CD4-positive, alpha-beta memory T cell (primary cell): Measurements from ENCODE around the gene ADCY4. TPM values are rescaled to one million over a fixed set of nuclear protein-coding genes. Genes with fewer than 3 reads are reported as not detected.
A peak's percentile ranks its signal among the peaks of the same experiment; 100 is the strongest.

Experiments used
- CTCF ChIA-PET: fragments of 350-600 bp; sonication (Branson Sonifier 250); formaldehyde crosslinking; loops from one replicate; lab custom pipeline; 2021; ENCODE audit warnings: inconsistent platforms; ENCODE audit not compliant: partially characterized antibody; lab: Charles Lee
- POLR2A ChIA-PET: fragments of 350-600 bp; sonication (Branson Sonifier 250); formaldehyde crosslinking; loops from one replicate; lab custom pipeline; 2021; ENCODE audit not compliant: partially characterized antibody; lab: Charles Lee
- DNase-seq, 5 donors: peaks; one replicate each; pipeline versions ENCODE4 v3.0.0 to v3.0.0-alpha.2; 2020 to 2022; ENCODE audit warnings: mixed read lengths in 1 of 5
- H3K27ac ChIP-seq: one replicate; pipeline ENCODE4 v1.7.0; 2013; ENCODE audit warnings: low read depth, low read length
- H3K27me3 ChIP-seq: 2 replicates; pipeline ENCODE4 v1.7.0; 2013; ENCODE audit warnings: mild to moderate bottlenecking, low read length, moderate library complexity; ENCODE audit not compliant: insufficient read depth
- H3K36me3 ChIP-seq: 2 replicates; pipeline ENCODE4 v1.7.0; 2013; ENCODE audit warnings: mild to moderate bottlenecking, low read length, moderate library complexity; ENCODE audit not compliant: insufficient read depth
- H3K4me1 ChIP-seq: 2 replicates; pipeline ENCODE4 v1.7.0; 2013; ENCODE audit warnings: mild to moderate bottlenecking, low read length, moderate library complexity; ENCODE audit not compliant: insufficient read depth
- H3K4me3 ChIP-seq, 2 donors: one replicate each; pipeline ENCODE4 v1.7.0; 2013; ENCODE audit warnings: low read length in 2 of 2, mild to moderate bottlenecking in 1 of 2
- H3K9me3 ChIP-seq, 2 donors: one replicate each; pipeline ENCODE4 v1.7.0; 2013; ENCODE audit warnings: low read length in 2 of 2, control low read depth in 1 of 2; ENCODE audit not compliant: control insufficient read depth in 1 of 2
- H3K27ac Mint-ChIP-seq, 7 donors: one replicate each; pipeline ENCODE4 v1.8.0; 2020 to 2021; ENCODE audit warnings: mixed read lengths in 7 of 7, mild to moderate bottlenecking in 6 of 7, inconsistent platforms in 3 of 7, moderate library complexity in 3 of 7
- H3K27me3 Mint-ChIP-seq, 2 donors: one replicate each; pipeline ENCODE4 v1.8.0; 2020 to 2021; ENCODE audit warnings: mixed read lengths in 2 of 2
- H3K36me3 Mint-ChIP-seq, 2 donors: one replicate each; pipeline ENCODE4 v1.8.0; 2020 to 2021; ENCODE audit warnings: mixed read lengths in 2 of 2, inconsistent platforms in 1 of 2, mild to moderate bottlenecking in 1 of 2
- H3K4me1 Mint-ChIP-seq, 4 donors: one replicate each; pipeline ENCODE4 v1.8.0; 2020 to 2021; ENCODE audit warnings: mixed read lengths in 4 of 4, mild to moderate bottlenecking in 1 of 4
- H3K4me3 Mint-ChIP-seq, 8 donors: one replicate each; pipeline ENCODE4 v1.8.0; 2020 to 2021; ENCODE audit warnings: mixed read lengths in 8 of 8, mild to moderate bottlenecking in 7 of 8, moderate library complexity in 6 of 8, inconsistent platforms in 3 of 8
- H3K9me3 Mint-ChIP-seq, 8 donors: one replicate each; pipeline ENCODE4 v1.8.0; 2020 to 2021; ENCODE audit warnings: mixed read lengths in 8 of 8, mild to moderate bottlenecking in 5 of 8, inconsistent platforms in 3 of 8, moderate library complexity in 1 of 8
- intact Hi-C: fragments of 100-400 bp; cut with micrococcal nuclease; formaldehyde crosslinking; loops from one replicate; pipeline ENCODE4 v1.15.1; 2023
- polyA plus RNA-seq, 2 donors: library from polyadenylated mRNA; unstranded; fragments of 300-500 nt; fragmentation: Illumina TruSeq; gene quantifications; one replicate each; pipeline ENCODE4 v1.2.3, GENCODE V29; 2021
- total RNA-seq, 2 experiments: library from RNA; stranded (reverse); gene quantifications; one replicate each; pipeline ENCODE4 v1.2.3, GENCODE V29; 2021

ADCY4 gene
- total and polyA plus RNA-seq, 4 experiments from 2014 or later, result 0.48 to 8.1 (median 3.9) TPM

GRCh38 chr14:24300326-24300980 is 34.4 kb downstream of the ADCY4 start:
- Mint-ChIP-seq H3K4me1 (peaks cover 33 to 71% (median 50%) of the 10 kb centered on the region in 4 donors), H3K36me3 (peaks cover 41 to 63% of the 10 kb centered on the region in 2 donors), H3K9me3 (peaks cover 0 to 6% (median 0%) of the 10 kb centered on the region in 8 donors), H3K27ac (peak overlapping the region; percentile 96 to 99 (median 98)), H3K4me3 (peak overlapping the region; percentile 91 to 99 (median 94)), H3K27me3 (no peaks in the 10 kb centered on the region)
- Histone ChIP-seq H3K9me3 (no peaks in the 10 kb centered on the region), H3K4me3 (peak overlapping the region; percentile 77 to 85), H3K27me3 (no peaks in the 10 kb centered on the region), H3K27ac (peak overlapping the region; percentile 87), H3K4me1 (peaks cover 42% of the 10 kb centered on the region), H3K36me3 (peaks cover 52% of the 10 kb centered on the region)
- DNase-seq, result no peak
- intact Hi-C loops, result no loop called here
- POLR2A ChIA-PET, result interaction anchor here (0.7 to 7.1 kb wide), 23 partner anchors 10 to 207 kb away, joined by 3 to 136 read pairs (median 5); partner anchors contain the start of genes CBLN3, CHMP4A, CIDEB and DCAF11
- CTCF ChIA-PET, result interaction anchor here (0.8 to 18.5 kb wide), 12 partner anchors 9 to 131 kb away, joined by 3 to 556 read pairs (median 6); partner anchors contain the start of genes CHMP4A, CIDEB, LTB4R and LTB4R2

DNA sequence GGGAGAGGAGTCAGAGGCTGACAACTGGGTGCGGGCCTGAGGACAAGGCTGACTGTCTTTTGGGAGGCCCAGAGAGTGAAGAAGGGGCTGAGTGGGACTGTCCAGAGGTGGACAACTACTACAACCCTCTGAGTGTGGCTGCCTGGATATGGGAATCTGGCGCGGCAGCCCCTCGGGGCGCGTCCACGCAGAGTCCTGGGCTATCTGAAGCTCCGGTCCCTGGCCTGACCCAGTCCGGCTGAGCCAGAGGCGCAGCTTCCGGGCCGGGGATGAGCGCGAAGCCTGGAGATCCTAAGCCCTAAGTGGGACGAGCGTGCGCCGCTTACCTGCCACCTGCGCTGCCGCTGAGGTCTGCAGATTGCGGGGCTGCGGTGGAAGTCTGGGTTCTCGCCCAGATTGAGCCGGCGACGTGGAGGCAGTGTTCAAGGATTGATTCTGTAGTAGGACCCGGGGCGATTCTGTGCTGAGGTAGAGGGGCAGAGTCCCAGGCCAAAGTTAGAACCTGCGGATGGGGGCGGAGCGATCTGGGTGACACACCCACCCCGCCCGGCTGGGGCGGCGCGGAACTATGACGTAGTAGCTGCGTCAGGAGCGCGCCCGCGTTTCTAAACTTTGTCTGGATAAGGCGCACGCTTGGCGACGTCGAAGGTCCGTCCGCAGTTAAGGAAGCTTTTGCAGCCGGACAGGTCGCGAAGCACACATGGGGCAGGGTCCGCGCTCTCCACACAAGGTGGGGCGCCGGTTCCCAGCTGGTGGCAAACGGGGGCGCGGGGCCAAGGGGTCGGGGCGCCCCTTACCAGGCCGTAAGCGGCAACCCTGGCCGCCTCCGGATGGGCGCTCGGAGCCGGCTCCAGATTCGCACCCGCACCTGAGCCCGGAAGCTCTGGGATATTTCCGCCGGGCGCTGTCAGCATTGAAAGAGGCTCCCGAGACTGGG is 35.3 kb downstream of the ADCY4 start, which contains the start of the genes DHRS1 and NOP9:
DHRS1 (minus strand) TSS at position 526 of the 937 bp plus-strand sequence. CDS start 674 bp downstream, outside the sequence.
NOP9 (plus strand) TSS at position 596 of the 937 bp plus-strand sequence; CDS start at position 701, 105 bp downstream.
- no peaks in the 10 kb centered on the region for H3K27me3 ChIP-seq
- peak within 1 kb of the TSS; percentile 77 to 85 for H3K4me3 ChIP-seq
- no peaks in the 10 kb centered on the region for H3K9me3 ChIP-seq
- peak within 1 kb of the TSS; percentile 91 to 99 (median 94) for H3K4me3 Mint-ChIP-seq
- ChIA-PET POLR2A (interaction anchor here (0.6 to 7.1 kb wide), 25 partner anchors 11 to 206 kb away, joined by 3 to 136 read pairs (median 5); partner anchors contain the start of genes CBLN3, CHMP4A, CIDEB and DCAF11), CTCF (interaction anchor here (0.8 to 18.5 kb wide), 11 partner anchors 10 to 139 kb away, joined by 3 to 556 read pairs (median 11); partner anchors contain the start of genes CHMP4A, CIDEB, IRF9 and LTB4R)
- H3K36me3 ChIP-seq, result peaks cover 48% of the 10 kb centered on the region
- H3K4me1 Mint-ChIP-seq, result peaks cover 32 to 66% (median 51%) of the 10 kb centered on the region in 4 donors
- peak within 1 kb of the TSS; percentile 87 for H3K27ac ChIP-seq
- peak; percentile 89 to 92 (median 90) for DNase-seq
- H3K9me3 Mint-ChIP-seq, result peaks cover 0 to 6% (median 0%) of the 10 kb centered on the region in 8 donors
- H3K27ac Mint-ChIP-seq, result peak within 1 kb of the TSS; percentile 96 to 99 (median 98)
- peaks cover 42% of the 10 kb centered on the region for H3K4me1 ChIP-seq
- intact Hi-C loops, result loop anchor here (1.0 kb wide), 3 partner anchors 11 to 185 kb away; partner anchors contain the start of genes DCAF11, LTB4R2 and NRL
- H3K27me3 Mint-ChIP-seq, result no peaks in the 10 kb centered on the region
- peaks cover 38 to 57% of the 10 kb centered on the region in 2 donors for H3K36me3 Mint-ChIP-seq

- ChIA-PET CTCF (interaction anchor here (1.3 to 18.5 kb wide), 8 partner anchors 11 to 138 kb away, joined by 3 to 556 read pairs (median 26); partner anchors contain the start of genes CIDEB, IRF9, LTB4R and LTB4R2), POLR2A (interaction anchor here (0.6 to 7.1 kb wide), 15 partner anchors 12 to 153 kb away, joined by 3 to 136 read pairs (median 8); partner anchors contain the start of genes CBLN3, CHMP4A, CIDEB and GMPR2)
- Histone ChIP-seq H3K4me3 (peak overlapping the region; percentile 77 to 85), H3K9me3 (no peaks in the 10 kb centered on the region), H3K4me1 (peaks cover 42% of the 10 kb centered on the region), H3K27ac (peak overlapping the region; percentile 87), H3K27me3 (no peaks in the 10 kb centered on the region), H3K36me3 (peaks cover 41% of the 10 kb centered on the region)
- Mint-ChIP-seq H3K27me3 (no peaks in the 10 kb centered on the region), H3K4me3 (peak overlapping the region; percentile 91 to 99 (median 94)), H3K27ac (peak overlapping the region; percentile 96 to 99 (median 98)), H3K9me3 (peaks cover 0 to 6% (median 0%) of the 10 kb centered on the region in 8 donors), H3K36me3 (peaks cover 36 to 55% of the 10 kb centered on the region in 2 donors), H3K4me1 (peaks cover 30 to 66% (median 51%) of the 10 kb centered on the region in 4 donors)
- DNase-seq, result peak in 1 of 5 donors; percentile 63
- intact Hi-C loops, result loop anchor here (1.0 kb wide), 3 partner anchors 11 to 185 kb away; partner anchors contain the start of genes DCAF11, LTB4R2 and NRL
Observed at GRCh38 chr14:24298892-24299254, 36.0 kb downstream of the ADCY4 start.

DNA sequence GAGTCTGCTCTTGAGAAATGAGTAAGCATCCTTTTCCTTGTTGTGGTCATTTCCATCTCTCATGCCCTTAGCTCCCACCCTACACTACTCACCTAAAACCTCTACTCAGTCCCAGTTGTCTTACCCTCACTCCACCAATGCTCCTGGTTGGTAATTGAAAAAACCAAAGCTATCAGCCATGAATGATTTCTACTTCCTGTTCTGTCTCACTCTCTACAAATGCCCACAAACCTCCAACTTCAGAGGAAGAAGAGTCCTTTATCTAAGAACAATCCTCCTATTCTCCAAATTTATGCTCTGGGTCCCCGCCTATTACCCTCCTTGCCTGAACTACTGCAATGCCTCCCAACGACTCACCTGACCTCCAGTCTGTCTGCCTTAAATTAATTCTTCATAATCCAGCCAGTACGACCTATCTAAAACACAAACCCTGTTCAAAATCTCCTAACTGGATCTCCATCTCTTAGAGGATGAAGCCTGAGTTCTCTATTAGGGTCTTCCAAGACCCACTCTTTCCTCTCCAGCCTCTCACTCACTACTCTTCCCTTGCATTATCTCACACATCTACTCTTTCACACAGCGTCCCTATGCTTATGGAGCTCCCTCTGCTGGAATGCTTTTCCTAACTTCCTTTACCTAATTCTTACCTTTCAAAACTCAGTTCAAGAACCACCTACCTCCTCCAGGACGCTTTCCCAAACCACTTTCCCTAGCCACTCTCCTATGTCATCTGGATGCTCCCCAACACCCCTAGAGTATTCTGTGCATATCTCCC is 37.5 kb downstream of the ADCY4 start:
- no peak for DNase-seq
- Mint-ChIP-seq H3K4me1 (peaks cover 30 to 59% (median 47%) of the 10 kb centered on the region in 4 donors), H3K36me3 (peaks cover 34 to 48% of the 10 kb centered on the region in 2 donors), H3K27me3 (no peaks in the 10 kb centered on the region), H3K9me3 (peaks cover 0 to 6% (median 0%) of the 10 kb centered on the region in 8 donors), H3K4me3 (peak overlapping the region in 6 of 8 donors; percentile 6 to 66 (median 40)), H3K27ac (peak overlapping the region; percentile 71 to 96 (median 89))
- H3K4me1 ChIP-seq, result peaks cover 42% of the 10 kb centered on the region
- H3K9me3 ChIP-seq, result no peaks in the 10 kb centered on the region
- no peaks in the 10 kb centered on the region for H3K27me3 ChIP-seq
- H3K36me3 ChIP-seq, result peaks cover 32% of the 10 kb centered on the region
- POLR2A ChIA-PET, result interaction anchor here (0.6 to 7.1 kb wide), 16 partner anchors 10 to 137 kb away, joined by 3 to 136 read pairs (median 4); partner anchors contain the start of genes CBLN3, CHMP4A, GMPR2 and IRF9
- CTCF ChIA-PET, result interaction anchor here (0.8 to 18.5 kb wide), 25 partner anchors 13 to 240 kb away, joined by 3 to 556 read pairs (median 5); partner anchors contain the start of genes CHMP4A, CIDEB, LTB4R and LTB4R2
- H3K4me3 ChIP-seq, result no peak overlapping the region
- intact Hi-C loops, result loop anchor here (1.0 to 2.0 kb wide), 5 partner anchors 26 to 283 kb away; partner anchors contain the start of genes MDP1 and RABGGTA
- peak overlapping the region; percentile 68 for H3K27ac ChIP-seq

DNA sequence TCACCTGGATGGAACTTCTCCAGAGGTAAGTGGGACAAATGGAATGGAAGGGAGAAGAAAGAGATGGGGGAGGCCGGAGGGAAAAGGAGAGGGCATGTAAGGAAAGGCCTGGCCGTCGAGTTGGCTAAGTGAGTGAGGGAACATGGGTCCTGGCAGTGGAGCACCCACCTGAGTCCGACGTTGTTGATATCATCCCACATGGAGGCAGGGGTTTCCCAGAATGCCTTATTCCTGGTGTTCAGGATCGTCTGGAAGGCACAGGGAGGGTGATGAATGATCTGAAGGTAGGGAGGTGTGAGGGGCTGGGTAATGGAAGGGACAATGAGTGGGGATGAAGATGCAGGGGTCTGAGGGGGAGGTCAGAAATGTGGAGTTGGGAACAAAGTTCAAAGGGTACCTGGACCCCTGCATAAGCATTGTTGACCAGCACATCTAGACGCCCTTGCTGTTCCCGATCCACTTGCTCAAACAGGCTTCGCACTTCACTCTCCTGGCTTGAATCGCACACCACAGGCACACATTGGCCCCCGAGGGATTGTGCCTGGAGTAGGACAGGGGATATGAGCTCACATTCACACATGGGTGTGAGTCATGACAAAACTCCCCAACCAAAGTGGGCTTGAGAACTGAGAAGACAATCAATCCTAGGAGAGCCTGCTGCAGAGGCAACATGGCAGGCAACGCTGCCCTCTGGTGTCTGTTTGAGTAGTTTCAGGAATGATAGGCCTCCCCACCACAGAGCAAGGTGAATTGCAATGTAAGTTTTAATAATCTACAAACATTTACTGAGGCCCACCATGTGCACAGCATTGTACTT is 38.3 kb downstream of the ADCY4 start:
- DNase-seq, result peak; percentile 72 to 88 (median 76)
- H3K4me1 ChIP-seq, result peaks cover 42% of the 10 kb centered on the region
- no peak overlapping the region for H3K4me3 ChIP-seq
- CTCF ChIA-PET, result interaction anchor here (0.6 to 18.5 kb wide), 23 partner anchors 13 to 239 kb away, joined by 3 to 556 read pairs (median 7); partner anchors contain the start of genes CHMP4A, CIDEB, LTB4R and LTB4R2
- H3K4me3 Mint-ChIP-seq, result peak overlapping the region in 3 of 8 donors; percentile 12 to 66 (median 58)
- intact Hi-C loops, result loop anchor here (1.0 to 2.0 kb wide), 5 partner anchors 25 to 282 kb away; partner anchors contain the start of genes MDP1 and RABGGTA
- peaks cover 30 to 51% (median 42%) of the 10 kb centered on the region in 4 donors for H3K4me1 Mint-ChIP-seq
- peaks cover 34 to 47% of the 10 kb centered on the region in 2 donors for H3K36me3 Mint-ChIP-seq
- H3K9me3 Mint-ChIP-seq, result peaks cover 0 to 6% (median 0%) of the 10 kb centered on the region in 8 donors
- H3K27ac Mint-ChIP-seq, result peak overlapping the region; percentile 71 to 96 (median 90)
- H3K27me3 ChIP-seq, result no peaks in the 10 kb centered on the region
- H3K27ac ChIP-seq, result peak overlapping the region; percentile 68
- POLR2A ChIA-PET, result interaction anchor here (0.6 to 7.1 kb wide), 17 partner anchors 10 to 136 kb away, joined by 3 to 136 read pairs (median 4); partner anchors contain the start of genes CBLN3, CHMP4A, GMPR2 and IRF9
- H3K36me3 ChIP-seq, result peaks cover 32% of the 10 kb centered on the region
- H3K9me3 ChIP-seq, result no peaks in the 10 kb centered on the region
- H3K27me3 Mint-ChIP-seq, result no peaks in the 10 kb centered on the region
